Activated naive CD8-positive, alpha-beta T cell treated with anti-CD3 and anti-CD28 coated beads, Interleukin-2, amount 50 U/mL, for 24 hours (primary cell): ENCODE measurements around the gene CDC42BPB.

Experiments
- ATAC-seq: fragments of 150-1000 bp; cut with Tn5 transposase; one replicate; pipeline ENCODE4 v1.10.0; 2021
- DNase-seq: peaks from one replicate; pipeline ENCODE4 v3.0.0; 2021
- H3K27ac Mint-ChIP-seq: one replicate; pipeline ENCODE4 v1.8.0; 2021; ENCODE audit warnings: mild to moderate bottlenecking, mixed read lengths
- H3K27me3 Mint-ChIP-seq: one replicate; pipeline ENCODE4 v1.8.0; 2021; ENCODE audit warnings: mixed read lengths
- H3K36me3 Mint-ChIP-seq: one replicate; pipeline ENCODE4 v1.8.0; 2021; ENCODE audit warnings: low read depth, mixed read lengths
- H3K4me1 Mint-ChIP-seq: one replicate; pipeline ENCODE4 v1.8.0; 2021; ENCODE audit warnings: mixed read lengths
- H3K4me3 Mint-ChIP-seq: one replicate; pipeline ENCODE4 v1.8.0; 2021; ENCODE audit warnings: mild to moderate bottlenecking, moderate library complexity, mixed read lengths
- H3K9me3 Mint-ChIP-seq: one replicate; pipeline ENCODE4 v1.8.0; 2021; ENCODE audit warnings: mixed read lengths

The CDC42BPB gene

GRCh38 chr14:103099081-103099732, 41.9 kb upstream of the CDC42BPB start:
- Mint-ChIP-seq H3K27me3 (peaks cover 24% of the 10 kb centered on the region), H3K27ac (no peak overlapping the region), H3K4me1 (peaks cover 3% of the 10 kb centered on the region), H3K4me3 (no peak overlapping the region), H3K9me3 (no peaks in the 10 kb centered on the region), H3K36me3 (no peaks in the 10 kb centered on the region)
- no peak for ATAC-seq
- no peak for DNase-seq

- Mint-ChIP-seq H3K9me3 (no peaks in the 10 kb centered on the region), H3K4me3 (no peak overlapping the region), H3K27ac (no peak overlapping the region), H3K36me3 (no peaks in the 10 kb centered on the region), H3K4me1 (no peaks in the 10 kb centered on the region), H3K27me3 (peaks cover 19% of the 10 kb centered on the region)
- DNase-seq (no peak), ATAC-seq (no peak)
These were observed 40.9 kb upstream of the CDC42BPB start for GRCh38 chr14:103097994-103098957.

DNA sequence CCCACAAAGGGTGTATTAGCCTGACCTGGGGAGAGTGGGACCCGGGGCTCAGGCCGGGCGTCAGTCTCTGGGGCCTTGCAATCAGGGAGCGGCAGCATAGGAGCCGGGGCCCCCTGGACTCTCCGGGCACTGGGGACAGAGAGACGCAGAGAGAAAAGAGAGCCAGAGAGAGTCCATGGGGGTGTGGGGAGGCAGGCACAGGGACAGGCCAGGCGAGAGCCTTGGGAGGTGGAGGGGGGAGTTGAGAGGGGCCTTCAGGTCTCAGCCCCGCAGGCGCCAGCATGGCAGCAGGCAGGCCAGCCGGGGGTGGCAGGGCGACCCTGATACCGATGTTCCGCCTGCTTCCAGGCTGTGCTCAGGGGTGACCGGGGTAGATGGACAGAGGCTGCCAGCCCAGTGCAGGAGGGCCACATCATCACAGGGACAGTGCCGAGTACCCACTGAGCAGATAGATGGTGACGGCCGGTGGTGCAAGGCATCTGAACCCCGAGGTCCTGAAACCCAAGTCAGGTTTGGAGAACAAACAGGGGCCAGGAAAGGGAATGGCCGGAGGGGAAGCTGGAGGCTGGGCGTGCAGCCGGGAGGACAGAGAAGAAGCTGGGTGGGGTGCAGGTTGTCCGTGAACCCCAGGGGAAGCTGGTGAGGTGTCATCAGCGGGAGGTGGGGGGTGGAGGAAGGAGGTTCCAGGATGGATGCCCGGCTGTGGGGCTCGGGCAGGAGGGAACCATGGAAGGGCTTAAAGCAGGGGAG, 40.1 kb upstream of the CDC42BPB start:
- Mint-ChIP-seq H3K27ac (no peak overlapping the region), H3K4me3 (no peak overlapping the region), H3K36me3 (no peaks in the 10 kb centered on the region)

GRCh38 chr14:103096387-103096786, 39.0 kb upstream of the CDC42BPB start:
- Mint-ChIP-seq H3K4me1 (no peaks in the 10 kb centered on the region), H3K9me3 (no peaks in the 10 kb centered on the region), H3K27me3 (peaks cover 11% of the 10 kb centered on the region), H3K4me3 (no peak overlapping the region), H3K27ac (no peak overlapping the region), H3K36me3 (no peaks in the 10 kb centered on the region)
- DNase-seq (no peak), ATAC-seq (no peak)

More for the DNA sequence above, 40.1 kb upstream of the CDC42BPB start:
- Mint-ChIP-seq H3K4me1 (no peaks in the 10 kb centered on the region), H3K9me3 (no peaks in the 10 kb centered on the region), H3K27me3 (peaks cover 14% of the 10 kb centered on the region)
- DNase-seq (no peak), ATAC-seq (no peak)

GRCh38 chr14:103095210-103095778, 37.9 kb upstream of the CDC42BPB start:
- Mint-ChIP-seq H3K4me1 (peaks cover 4% of the 10 kb centered on the region), H3K27ac (no peak overlapping the region), H3K27me3 (peaks cover 6% of the 10 kb centered on the region), H3K9me3 (no peaks in the 10 kb centered on the region), H3K4me3 (no peak overlapping the region), H3K36me3 (no peaks in the 10 kb centered on the region)
- ATAC-seq: no peak
- no peak for DNase-seq

DNA sequence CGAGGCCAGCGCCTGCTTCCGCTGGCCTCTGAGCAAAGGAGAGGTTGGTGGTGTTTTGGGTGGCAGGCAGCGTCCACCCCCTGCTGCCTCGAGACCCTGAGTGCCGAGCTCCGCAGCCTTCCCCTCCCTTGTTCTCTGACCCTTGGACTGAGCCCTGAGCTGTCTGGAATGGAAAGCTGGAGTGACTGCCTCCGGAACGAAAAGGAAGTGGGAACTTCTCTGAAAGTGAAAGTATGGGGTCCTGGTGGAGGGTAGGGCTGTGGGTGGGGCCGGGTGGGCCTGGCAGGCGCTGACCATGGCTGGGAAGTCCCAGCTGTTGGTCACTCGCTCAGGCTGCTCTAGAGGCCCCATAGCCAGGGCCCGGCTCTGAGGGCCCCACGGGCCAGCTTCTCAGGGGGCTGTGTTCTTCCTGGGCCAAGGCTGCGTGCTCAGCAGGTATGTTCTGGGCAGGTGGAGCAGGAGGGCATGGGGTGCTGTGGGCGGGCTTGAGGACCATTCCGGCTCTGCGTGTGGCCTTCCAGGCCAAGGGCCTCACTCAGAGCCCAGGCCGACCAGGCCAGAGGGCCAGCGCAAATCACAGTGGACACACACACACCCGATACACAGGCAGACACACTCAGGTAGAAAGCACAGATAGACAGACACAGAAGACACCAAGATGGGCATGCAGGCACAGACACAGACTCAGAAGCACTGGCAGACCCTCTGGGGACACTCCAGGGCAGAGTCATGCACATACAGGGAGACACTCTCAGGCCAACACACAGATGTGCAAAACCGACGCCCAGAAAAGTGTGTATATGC, 37.3 kb upstream of the CDC42BPB start, which contains the start of gene EXOC3L4:
EXOC3L4 (plus strand) TSS at position 320 of the 804 bp plus-strand sequence. CDS start 5,495 bp downstream, outside the sequence.
- H3K4me3 Mint-ChIP-seq: no peak within 1 kb of the TSS
- H3K27me3 Mint-ChIP-seq: peaks cover 6% of the 10 kb centered on the region
- H3K36me3 Mint-ChIP-seq: no peaks in the 10 kb centered on the region
- H3K9me3 Mint-ChIP-seq: no peaks in the 10 kb centered on the region
- DNase-seq (no peak), ATAC-seq (no peak)
- H3K27ac Mint-ChIP-seq: no peak within 1 kb of the TSS
- peaks cover 4% of the 10 kb centered on the region for H3K4me1 Mint-ChIP-seq

DNA sequence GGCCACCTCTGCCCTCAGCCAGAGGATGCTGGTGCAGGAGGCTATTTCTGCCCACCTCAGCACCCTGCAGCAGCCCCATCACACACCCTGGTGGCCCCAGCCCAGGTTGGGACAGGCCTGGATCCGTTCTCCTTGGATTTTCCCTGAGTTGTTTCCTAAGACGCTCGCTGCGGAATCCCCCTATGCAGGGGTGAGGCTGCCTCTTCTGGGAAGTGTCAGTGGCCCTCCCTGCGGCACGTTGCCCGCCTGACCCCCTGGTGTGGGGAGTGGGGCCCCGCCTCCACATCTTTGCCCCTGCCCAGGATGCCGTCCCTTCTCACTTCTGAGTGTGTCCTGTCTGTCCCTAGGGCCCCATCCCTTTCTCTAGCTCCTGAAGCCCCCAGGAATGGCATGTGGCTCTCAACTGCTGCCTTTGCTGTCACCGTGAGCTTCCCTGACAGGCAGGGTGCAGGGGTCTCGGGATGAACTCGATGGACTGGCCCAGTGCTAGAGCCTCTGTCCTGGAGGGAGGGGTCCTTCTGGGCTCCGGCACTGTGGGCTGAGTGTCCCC, 36.6 kb upstream of the CDC42BPB start:
- Mint-ChIP-seq H3K4me3 (no peak overlapping the region), H3K36me3 (no peaks in the 10 kb centered on the region), H3K27me3 (peaks cover 6% of the 10 kb centered on the region), H3K27ac (no peak overlapping the region), H3K4me1 (peaks cover 4% of the 10 kb centered on the region), H3K9me3 (no peaks in the 10 kb centered on the region)
- ATAC-seq (no peak), DNase-seq (no peak)

- Mint-ChIP-seq H3K9me3 (no peaks in the 10 kb centered on the region), H3K36me3 (no peaks in the 10 kb centered on the region), H3K4me1 (peaks cover 4% of the 10 kb centered on the region), H3K27me3 (peaks cover 6% of the 10 kb centered on the region), H3K27ac (no peak overlapping the region), H3K4me3 (no peak overlapping the region)
- DNase-seq (no peak), ATAC-seq (no peak)
These were observed 34.5 kb upstream of the CDC42BPB start for GRCh38 chr14:103091883-103092222.

DNA sequence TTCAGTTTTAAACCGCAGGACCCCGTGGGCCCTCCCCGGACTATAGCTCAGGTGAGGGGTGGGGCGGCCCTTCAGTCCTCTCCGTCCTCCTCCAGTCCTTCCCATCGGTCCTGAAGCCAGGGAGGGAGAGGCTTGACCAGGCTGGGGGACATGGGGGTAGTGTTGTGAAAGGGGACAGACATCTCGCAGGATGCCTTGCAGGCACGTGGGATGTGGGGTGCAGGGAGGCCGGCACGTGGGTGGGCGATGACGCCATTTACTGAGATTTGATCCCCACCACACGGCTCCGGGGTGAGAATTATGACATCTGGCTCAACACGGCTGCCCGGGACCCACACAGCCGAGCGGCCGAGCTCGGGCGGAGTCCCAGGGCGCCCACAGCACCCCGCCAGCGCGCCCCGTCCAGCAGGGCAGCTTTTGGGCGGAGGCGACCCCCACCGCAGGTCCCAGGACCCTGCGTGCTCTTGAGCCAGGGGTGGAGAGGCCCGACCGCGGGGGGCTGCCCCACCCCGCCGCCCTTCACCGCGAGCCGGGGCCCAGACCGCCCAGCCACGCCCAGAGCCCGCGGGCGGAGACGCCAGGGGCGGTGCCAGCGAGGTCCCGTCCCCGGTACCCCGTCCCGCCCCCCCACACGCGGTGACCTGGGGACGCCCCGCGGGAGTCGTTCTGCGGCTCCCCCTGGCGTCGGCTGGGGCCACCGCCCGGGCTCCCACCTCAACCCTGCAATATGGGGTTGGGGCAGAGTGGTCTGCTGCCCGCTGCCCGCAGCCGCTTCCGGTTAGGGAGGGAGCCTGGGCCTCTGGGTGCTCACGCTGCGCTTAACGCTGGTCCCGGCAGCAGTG, 33.9 kb upstream of the CDC42BPB start:
- DNase-seq (peak; percentile 84), ATAC-seq (peak; percentile 78)
- H3K27ac Mint-ChIP-seq: no peak overlapping the region
- H3K9me3 Mint-ChIP-seq: no peaks in the 10 kb centered on the region
- no peaks in the 10 kb centered on the region for H3K36me3 Mint-ChIP-seq
- H3K27me3 Mint-ChIP-seq: peaks cover 9% of the 10 kb centered on the region
- H3K4me3 Mint-ChIP-seq: peak overlapping the region; percentile 45
- peaks cover 4% of the 10 kb centered on the region for H3K4me1 Mint-ChIP-seq

- Mint-ChIP-seq H3K27me3 (peaks cover 11% of the 10 kb centered on the region), H3K9me3 (no peaks in the 10 kb centered on the region), H3K4me3 (peak overlapping the region; percentile 45), H3K27ac (no peak overlapping the region), H3K36me3 (no peaks in the 10 kb centered on the region), H3K4me1 (peaks cover 4% of the 10 kb centered on the region)
- ATAC-seq (no peak), DNase-seq (no peak)
These were observed 33.2 kb upstream of the CDC42BPB start for GRCh38 chr14:103090481-103091020.

DNA sequence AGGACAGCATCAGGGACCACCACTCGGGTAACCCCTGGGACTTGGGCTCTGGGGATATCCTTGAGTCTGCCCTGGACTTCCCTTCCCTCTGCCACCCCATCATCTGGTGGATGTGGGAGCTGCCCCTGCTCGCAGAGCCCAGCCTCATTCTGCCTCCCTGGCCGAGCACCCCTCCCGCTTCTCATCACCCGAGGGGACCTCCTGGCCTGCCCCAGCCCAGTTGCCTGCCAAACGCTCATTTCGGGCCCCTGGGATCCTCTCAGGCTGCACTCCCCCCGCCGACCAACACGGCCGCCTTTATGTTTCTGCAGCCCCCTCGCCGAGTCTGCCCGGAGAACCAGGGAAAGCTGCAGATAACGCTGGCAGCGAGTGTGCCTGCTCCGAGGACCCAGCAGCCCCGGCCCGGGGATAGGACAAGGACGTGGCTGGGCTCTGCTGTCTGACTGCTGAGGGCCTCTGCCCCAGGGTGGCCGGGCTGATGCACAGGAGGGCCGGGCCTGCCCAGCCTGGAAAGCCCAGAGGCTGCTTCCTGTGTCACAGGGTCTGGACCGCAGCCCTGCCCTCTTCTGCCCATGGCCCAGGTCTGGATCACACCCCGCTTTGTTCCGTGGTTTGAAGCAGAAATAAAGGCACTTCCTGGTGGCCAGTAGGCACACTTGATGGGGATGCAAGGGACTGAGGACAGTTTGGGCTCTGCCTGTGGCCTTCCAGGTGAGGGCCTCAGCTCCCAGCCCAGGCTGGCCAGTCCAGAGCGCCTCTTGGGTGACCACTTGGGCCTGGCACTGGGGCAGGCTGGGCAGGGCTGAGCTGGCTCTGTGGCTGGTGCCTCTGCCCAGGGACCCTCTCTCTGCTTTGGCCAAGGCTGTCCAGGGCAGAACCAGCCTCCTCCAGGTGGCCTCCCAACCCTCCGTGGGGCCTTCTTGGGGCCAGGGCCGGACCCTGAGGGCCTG, 32.3 kb upstream of the CDC42BPB start:
- Mint-ChIP-seq H3K4me3 (no peak overlapping the region), H3K27me3 (peaks cover 14% of the 10 kb centered on the region), H3K27ac (no peak overlapping the region), H3K36me3 (no peaks in the 10 kb centered on the region), H3K9me3 (no peaks in the 10 kb centered on the region), H3K4me1 (peaks cover 4% of the 10 kb centered on the region)
- no peak for ATAC-seq
- DNase-seq: no peak

GRCh38 chr14:103088921-103089320, 31.6 kb upstream of the CDC42BPB start:
- H3K4me3 Mint-ChIP-seq: no peak overlapping the region
- ATAC-seq (no peak), DNase-seq (no peak)
- no peak overlapping the region for H3K27ac Mint-ChIP-seq
- H3K36me3 Mint-ChIP-seq: no peaks in the 10 kb centered on the region
- peaks cover 16% of the 10 kb centered on the region for H3K27me3 Mint-ChIP-seq
- peaks cover 4% of the 10 kb centered on the region for H3K4me1 Mint-ChIP-seq
- no peaks in the 10 kb centered on the region for H3K9me3 Mint-ChIP-seq
